ENCODE data around the gene SOWAHC.
A peak's percentile ranks its signal among the peaks of the same experiment; 100 is the strongest.
"Not testable (repeated sequence)": the region's sequence is repeated elsewhere in the genome, so short reads cannot be mapped to it uniquely, and the experiment has no call there.

SOWAHC gene, protein sequence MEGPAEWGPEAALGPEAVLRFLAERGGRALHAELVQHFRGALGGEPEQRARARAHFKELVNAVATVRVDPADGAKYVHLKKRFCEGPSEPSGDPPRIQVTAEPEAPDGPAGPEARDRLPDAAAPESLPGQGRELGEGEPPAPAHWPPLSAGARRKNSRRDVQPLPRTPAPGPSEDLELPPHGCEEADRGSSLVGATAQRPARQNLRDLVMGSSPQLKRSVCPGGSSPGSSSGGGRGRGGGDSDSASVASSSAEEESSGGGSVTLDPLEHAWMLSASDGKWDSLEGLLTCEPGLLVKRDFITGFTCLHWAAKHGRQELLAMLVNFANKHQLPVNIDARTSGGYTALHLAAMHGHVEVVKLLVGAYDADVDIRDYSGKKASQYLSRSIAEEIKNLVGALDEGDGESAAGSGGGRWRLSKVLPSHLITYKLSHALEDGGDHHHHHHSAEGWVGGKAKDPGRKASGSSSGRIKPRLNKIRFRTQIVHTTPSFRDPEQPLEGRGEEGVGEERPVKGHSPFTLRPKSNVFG

DNA sequence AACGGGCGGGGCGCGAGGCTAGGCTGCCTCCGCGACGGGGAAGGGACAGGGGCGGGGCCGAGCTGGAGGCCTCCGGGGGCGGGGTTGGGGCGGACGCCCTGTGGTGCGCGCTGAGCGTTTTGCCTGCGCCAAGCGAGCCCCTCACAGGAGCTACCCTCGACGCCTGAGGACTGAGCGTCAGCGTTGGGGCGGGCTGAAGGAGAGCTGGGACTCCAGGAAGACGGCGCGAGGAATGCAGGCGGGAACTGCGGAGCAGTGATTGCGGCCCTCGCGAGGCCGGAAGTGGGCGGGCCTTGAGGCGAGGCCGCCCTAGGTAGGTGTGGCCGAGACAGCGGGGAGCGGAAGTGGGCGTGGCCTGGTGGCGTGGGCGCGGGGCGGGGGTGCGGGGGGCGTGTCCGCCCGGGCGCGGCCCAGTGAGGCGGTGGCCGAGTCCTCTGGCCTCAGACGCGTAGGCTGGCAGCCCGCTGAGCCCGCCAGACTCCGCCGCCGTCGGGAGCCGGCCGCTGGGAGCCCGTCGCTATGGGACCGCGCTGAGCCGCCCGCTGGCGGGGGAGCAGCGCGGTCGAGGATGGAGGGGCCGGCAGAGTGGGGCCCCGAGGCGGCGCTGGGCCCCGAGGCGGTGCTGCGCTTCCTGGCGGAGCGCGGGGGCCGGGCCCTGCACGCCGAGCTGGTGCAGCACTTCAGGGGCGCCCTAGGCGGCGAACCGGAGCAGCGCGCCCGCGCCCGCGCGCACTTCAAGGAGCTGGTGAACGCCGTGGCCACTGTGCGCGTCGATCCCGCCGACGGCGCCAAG is at the start of gene SOWAHC, which contains the start of gene SEPTIN10:
Gene SOWAHC (plus strand): TSS at position 443 of the 793 bp plus-strand sequence. CDS start 126 bp downstream, at position 569.
Gene SEPTIN10 (minus strand): TSS at position 45 of the 793 bp plus-strand sequence. CDS start 139 bp downstream, outside the sequence.
- DNase-seq: peak; percentile 98

DNA sequence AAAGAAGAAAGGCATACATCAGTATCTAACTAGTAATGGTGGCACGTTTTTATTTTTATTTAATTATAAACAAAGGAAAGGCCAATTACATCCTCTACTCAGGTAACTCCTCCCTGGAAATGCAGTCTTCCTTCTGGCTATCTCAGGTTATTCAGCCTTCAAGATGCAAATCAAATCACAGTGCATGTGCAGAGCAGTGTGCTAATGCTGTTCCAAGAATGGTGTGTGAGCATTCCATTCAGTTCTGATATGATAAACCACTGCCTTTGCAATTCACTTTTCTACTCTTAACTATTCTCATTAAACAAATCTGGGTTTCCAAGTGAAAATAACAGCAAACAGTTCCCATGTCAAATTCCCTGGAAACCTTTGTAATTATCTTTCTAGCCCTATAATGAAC is 38.8 kb upstream of the SOWAHC start:
- DNase-seq: no peak

DNA sequence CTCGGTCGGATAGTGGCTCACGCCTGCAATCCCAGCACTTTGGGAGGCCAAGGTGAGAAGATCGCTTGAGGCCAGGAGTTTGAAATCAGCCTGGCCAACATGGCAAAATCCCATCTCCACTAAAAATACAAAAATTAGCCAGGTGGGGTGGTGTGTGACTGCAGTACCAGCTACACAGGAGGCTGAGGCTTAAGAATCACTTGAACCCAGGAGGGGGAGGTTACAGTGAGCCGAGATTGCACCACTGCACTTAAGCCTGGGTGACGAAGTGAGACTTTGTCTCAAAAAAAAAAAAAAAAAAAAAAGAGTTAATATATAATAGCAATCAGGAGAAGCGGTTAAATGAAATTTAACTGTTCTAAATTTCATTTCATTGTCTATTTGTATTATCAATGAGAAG is 36.5 kb upstream of the SOWAHC start:
- DNase-seq: not testable (repeated sequence)

DNA sequence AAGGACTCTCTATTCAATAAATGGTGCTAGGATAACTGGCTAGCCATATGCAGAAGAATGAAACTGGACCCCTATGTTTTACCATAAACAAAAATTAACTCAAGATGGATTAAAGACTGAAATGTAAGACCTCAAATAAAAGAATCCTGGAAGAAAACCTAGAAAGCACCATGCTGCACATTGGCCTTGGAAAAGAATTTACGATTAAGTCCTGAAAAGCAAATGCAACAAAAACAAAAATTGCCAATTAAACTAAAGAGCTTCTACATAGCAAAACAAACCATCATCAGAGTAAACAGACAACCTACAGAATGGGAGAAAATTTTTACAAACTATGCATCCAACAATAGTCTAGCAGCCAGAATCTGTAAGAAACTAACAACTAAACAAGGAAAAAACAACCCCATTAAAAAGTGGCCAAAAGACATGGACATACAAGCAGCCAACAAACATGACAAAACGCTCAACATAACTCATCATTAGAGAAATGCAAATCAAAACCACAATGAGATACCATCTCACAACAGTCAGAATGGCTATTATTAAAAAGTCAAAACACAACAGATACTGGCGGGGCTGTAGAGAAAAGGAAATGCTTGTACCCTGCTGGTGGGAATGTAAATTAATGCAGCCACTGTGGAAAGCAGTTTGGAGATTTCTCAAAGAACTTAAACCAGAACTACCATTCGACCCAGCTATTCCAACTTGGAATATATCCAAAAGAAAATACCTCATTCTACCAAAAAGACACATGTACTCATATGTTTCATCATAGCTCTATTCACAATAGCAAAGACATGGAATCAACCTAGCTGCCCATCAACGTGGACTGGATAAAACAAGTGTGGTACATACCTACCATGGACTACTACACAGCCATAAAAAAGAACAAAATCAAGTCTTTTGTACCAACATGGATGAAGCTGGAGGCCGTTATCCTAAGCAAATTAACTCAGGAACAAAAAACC is 31.0 kb upstream of the SOWAHC start:
- DNase-seq: no peak

DNA sequence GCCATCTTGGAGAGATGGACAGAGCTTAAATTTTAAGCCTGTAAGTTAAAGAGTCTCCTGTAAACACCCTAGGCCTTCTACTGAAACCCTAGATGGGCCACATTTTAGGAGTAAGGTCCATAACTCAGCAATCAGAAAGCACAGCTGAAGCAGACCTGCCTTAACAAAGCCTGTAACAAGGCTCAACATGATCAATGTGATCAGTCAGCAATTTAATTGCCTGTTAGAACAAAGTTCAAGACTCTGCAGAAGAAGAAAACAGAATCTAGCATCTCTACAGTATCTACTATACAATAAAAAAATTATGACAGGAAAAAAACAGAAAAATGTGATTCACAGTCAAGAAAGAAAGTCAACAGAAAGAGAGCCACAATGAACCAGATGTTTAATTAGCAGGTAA is 27.5 kb upstream of the SOWAHC start:
- no peak for DNase-seq

DNA sequence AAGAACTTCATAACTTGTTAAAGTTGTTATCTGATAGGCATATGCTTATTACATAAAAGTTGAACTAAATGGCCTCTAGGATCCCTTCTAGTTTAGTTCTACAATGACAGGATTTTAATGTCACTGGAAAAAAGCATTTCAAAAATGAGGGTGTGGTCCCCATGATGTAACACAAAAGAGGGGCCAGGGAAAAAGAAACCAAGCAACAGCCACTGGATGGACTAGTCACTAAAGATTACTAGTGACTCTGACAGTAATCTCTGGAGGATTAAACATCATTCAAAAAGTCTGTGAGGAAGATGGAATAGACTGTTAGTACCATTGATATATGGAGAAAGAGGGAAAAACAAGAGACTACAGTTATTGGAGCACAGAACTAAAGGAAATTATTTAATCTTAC is 23.0 kb upstream of the SOWAHC start:
- no peak for DNase-seq

DNA sequence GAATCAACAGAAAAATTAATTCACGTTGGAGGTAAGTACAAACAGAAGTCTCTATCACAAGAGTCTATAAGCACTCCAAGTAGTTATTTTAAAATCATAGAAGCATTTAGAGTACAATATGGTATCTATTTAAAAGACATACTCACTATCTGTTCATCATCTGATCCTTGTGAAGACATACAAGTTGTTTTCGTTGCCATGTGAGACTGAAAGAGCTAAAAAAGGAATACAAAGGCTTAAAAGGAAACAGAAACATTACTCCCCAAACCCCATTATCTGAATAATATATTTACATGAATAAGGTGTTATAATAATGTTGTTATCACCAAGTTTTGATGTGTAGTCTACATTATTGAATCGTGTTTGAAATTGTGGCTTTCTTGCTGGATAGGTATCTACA is 21.3 kb upstream of the SOWAHC start:
- DNase-seq: no peak

DNA sequence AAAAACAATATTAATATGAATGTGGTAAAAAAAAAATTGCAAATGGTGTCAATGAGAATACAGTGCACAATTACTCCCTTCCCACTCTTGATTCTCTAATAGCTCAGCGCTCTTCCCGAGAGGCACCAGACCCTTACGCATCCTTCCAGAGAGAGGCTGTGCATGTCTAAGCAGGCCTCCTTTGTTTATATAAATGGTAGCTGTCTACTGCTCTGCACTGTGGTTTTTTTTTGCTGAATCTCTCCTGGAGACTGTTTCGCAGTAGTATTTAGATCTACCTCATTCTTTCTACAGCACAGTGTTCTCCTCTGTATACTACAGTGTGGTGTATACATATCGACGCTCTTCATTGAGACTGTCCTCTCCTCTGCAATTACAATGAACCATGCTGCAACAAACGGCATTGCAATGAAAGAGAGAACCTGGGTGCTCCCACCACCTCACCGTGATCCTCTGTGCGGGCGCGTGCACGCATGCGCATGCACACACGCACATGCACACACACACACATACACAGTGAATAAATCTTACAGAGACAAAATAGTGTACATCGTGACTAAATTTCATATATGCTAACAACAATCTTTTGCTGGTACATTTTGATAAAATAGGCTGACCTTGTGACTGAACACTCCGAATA is 19.8 kb upstream of the SOWAHC start:
- no peak for DNase-seq

DNA sequence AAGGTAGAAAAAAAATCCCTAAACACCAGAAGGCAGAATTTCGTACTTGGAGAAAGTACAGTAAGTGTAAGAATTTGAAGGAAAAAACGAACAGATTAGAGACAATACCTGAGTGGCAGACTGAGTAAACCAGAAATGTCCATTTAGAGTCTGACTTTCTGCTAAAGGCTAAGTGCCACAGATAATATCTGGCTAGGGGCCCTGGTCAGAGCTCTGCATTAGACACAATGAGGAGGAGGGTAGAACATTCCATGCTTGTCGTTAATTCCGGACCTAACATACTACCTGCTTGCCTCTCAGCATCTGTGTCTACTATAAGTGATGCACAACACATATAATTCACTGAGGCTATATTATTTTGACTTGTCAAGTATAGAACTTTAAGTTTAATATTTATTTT is 18.5 kb upstream of the SOWAHC start:
- no peak for DNase-seq

DNA sequence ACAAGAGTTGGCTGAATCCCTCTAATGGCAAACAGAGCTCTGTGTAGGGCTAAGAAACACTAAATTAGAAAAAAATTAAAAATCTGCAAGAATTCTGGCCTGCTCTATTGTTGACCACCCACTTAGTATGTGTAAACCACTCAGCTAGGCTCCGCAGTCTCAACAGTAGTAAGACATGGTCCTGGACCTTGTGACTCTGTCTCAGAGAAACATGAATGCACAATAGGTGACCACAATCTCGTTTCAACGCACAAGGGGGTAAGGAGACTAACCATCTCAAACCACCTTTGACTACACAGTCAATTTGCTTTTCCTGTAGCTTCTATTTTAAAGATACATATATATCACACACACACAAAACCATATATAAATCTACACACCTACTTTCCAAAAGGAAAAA is 16.9 kb upstream of the SOWAHC start:
- DNase-seq: no peak

DNA sequence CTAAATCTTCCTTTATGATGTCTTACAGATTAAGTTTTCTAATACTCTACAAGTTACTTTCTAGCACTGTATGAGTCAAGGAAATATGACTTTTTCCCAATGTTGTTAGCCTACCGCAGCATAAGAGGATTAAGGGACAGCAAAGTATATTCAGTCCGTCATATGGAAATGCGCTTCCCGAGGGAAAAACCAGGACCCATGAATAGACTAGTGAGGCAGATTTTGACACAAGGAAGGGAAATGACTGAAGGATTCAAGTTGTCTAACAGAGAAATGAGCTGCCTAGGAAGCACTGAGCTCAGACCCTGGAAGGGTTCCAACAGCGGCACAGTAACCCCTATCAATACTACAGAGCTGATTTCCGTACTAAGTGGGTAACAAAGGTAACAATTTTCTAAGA is 12.4 kb upstream of the SOWAHC start:
- no peak for DNase-seq

DNA sequence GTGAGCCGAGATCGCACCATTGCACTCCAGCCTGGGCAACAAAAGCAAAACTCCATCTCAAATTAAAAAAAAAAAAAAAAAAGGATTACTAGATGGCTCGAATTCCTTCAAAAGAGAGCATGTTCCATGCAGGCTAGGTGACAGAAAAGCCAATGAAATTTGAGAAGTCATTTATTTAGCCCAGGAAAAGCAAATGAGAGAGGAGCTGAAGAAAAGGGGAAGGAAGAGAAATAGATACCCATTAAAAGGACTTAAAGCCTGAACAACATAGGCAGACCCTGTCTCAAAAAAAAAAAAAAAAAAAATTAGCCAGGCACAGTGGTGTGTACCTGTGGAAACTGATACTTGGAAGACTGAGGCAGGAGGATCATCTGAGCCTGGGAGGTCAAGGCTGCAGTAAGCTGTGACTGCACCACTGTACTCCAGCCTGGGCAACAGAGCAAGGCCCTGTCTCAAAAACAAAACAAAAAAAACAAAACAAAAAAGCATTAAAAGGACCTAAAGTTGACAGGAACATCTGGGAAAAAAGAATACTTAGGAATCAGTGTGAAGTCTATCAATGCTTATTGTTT is 11.5 kb upstream of the SOWAHC start:
- DNase-seq: no peak

DNA sequence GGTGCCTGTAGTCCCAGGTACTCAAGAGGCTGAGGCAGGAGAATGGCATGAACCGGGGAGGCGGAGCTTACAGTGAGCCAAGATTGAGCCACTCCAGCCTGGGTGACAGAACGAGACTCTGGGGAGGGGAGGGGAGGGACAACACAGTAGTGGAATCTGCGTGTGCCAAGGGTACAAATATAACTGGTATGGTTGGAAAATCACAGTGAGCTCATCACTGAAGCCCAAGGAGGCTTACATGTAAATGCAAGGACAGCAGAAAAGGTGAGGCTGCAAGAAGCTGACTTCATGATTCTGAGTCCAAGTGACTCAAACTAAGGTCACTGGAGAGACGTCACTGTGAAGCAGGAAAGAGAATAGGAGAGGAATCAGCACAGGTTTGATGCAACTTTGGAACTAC is 9.6 kb upstream of the SOWAHC start:
- no peak for DNase-seq

DNA sequence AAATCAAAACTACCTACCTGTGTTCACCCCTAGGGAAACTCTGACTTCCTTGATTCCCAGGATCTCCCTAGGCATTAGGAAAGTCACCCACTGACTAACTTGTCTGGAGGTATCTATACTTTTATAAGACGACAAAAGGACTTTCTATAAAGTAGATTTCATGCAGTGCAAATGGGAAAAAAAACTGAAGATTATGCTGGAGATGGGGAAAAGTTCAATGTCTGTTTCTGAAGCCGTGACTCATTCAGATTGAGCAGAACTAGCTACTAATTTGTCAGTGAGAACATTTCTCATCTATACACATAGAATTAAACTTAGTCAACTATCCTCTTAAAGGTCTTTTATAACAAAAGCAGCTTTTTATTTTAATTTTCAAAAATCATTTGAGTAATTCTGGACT is 6.4 kb upstream of the SOWAHC start:
- DNase-seq: no peak

DNA sequence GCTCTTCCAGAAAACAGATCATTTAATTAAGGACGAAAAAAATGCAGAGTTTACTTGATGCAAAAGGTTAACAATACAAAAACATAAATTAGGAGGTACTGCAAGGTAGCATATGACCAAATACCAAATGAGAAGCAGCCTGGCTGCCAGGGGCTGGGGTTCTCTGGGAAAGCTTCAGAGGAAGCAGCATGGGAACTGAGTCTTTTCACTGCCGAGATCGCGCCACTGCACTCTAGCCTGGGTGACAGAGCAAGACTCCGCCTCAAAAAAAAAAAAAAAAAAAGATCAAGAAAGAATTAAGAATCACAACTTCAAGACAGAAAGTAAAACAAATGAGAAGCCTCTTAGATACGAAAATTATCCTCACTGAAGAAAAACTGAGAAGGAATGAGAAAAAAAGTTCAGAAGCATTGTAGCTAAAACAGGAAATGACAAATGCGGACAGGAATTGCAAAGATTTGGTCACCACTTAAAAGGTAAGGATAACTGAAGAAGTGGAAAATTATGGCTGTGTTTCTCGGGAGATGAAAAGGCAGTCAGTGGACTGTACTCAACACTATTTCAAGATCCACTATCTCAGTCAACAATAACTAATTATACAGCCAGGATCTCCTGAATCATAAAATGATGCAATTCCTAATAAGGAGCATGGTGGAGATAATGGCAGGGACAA is 4.7 kb upstream of the SOWAHC start:
- DNase-seq: no peak

DNA sequence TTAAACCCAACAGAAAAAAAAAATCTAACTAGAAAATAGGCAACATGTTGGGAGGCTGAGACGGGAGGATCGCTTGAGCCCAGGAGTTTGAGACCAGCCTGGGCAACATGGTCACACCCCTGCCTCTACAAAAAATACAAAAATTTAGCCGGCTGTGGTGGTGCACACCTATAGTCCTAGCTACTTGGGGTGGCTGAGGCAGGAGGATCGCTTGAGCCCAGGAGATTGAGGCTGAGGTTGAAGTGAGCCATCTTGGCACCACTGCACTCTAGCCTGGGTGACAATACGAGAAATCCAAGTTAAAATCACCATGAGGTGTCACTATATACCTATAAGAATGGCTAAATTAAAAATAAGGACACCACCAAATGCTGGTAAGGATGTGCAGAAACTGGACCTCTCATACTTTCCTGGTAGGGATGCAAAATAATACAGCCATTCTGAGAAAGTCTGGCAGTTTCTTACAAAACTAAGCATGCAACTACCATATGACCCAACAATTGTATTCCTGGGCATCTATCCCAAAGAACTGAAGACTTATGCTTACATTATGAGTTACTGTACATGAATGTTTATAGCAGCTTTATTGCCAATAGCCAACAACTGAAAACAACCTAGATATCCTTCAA is 2.6 kb upstream of the SOWAHC start:
- DNase-seq: no peak

DNA sequence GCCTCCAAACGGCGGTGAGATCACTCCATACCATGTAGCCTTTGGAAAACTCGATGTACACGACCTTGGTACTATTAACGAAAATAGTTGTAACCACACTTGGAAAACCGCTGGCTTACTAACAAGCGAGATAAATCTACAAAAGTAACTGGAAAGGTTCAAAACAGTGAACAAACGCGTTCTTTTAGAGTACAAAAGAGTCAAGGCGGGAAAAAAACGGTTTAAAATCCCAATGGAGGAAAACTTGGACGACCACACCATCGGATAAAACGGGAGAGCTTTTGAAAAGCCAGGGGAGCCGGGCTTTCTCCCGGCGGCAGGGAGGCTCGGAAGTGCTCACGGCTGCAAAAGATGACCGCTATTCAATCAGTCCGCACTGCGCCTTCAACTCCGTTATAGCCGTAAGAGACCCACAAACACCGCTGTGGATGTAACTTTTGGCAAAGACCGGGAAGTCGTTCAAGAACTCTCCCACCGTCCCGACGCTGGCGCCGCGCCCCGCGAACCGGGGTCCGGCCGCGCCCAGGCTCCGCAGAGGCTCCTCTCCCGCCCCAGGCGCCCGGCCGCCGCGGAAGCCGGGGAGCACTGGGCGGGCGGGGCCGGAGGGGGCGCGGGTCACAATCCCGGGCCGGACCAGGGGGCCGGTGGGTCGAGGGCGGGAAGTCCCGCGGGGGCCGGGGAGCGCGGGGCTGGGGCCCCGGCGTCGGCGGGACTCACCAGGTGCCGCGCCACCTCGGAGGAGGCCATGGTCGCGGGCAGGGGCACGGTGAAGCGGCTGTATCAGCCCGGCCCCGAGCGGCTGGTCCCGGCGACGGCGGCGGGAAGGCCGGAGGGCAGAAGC is 863 bp upstream of the SOWAHC start:
- DNase-seq: peak; percentile 86

DNA sequence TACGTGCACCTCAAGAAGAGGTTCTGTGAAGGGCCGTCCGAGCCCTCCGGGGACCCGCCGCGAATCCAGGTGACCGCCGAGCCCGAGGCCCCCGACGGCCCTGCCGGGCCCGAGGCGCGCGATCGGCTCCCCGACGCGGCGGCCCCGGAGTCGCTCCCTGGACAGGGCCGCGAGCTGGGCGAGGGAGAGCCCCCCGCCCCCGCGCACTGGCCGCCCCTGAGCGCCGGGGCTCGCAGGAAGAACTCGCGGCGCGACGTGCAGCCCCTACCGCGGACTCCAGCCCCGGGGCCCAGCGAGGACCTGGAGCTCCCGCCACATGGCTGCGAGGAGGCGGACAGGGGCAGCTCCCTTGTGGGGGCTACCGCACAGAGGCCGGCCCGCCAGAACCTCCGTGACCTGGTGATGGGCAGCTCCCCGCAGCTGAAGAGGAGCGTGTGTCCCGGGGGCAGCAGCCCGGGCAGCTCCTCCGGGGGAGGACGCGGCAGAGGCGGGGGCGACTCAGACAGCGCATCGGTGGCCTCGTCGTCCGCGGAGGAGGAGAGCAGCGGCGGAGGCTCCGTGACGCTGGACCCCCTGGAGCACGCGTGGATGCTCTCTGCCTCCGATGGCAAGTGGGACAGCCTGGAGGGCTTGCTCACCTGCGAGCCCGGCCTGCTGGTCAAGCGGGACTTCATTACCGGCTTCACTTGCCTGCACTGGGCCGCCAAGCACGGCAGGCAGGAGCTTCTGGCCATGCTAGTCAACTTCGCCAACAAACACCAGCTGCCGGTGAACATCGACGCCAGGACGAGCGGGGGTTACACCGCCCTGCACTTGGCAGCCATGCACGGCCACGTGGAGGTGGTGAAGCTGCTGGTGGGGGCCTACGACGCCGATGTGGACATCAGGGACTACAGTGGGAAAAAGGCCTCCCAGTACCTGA is 812 bp downstream of the SOWAHC start:
- peak; percentile 53 for DNase-seq

Data from femur (tissue), 1 donor.